Measurements from ENCODE around the gene ABCC12. TPM values are rescaled to one million over a fixed set of nuclear protein-coding genes. Genes with fewer than 3 reads are reported as not detected.
"Not testable (repeated sequence)": the region's sequence is repeated elsewhere in the genome, so short reads cannot be mapped to it uniquely, and the experiment has no call there.

ABCC12 gene
- total and polyA plus RNA-seq, 2 donors (not counting 1 experiment from before 2014, with no cell fraction given), result not detected

DNA sequence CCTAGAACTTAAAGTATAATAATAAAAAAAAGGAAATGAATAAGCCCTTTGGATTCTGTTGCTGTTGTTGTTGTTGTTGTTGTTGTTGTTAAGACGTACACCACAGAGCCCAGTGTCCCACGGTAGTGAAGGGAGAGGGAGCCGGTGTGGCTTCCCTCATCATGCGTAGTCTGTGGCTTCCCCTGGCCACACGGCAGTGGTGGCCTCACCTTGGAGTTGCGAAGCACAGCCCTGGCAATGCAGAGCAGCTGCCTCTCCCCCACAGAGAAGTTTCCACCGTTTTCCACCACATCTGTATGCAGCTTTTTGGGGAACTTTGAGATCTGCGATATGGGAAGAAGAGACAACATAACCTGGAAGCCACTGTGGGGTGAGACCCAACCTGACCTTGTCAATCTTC is 14.1 kb upstream of the ABCC12 start:
- H3K79me2 ChIP-seq (ENCODE audit: control insufficient read depth, insufficient read depth, low read length), result no peaks in the 10 kb centered on the region
- Mint-ChIP-seq H3K4me1 (peaks cover 1% of the 10 kb centered on the region), H3K27me3 (peaks cover 4% of the 10 kb centered on the region), H3K9me3 (ENCODE audit: insufficient read depth) (no peaks in the 10 kb centered on the region), H3K27ac (no peak overlapping the region), H3K4me3 (no peak overlapping the region)
- H3K36me3 ChIP-seq (replicated peaks in 1 of 2; ENCODE audit: control extremely low read depth in 1 of 2, control insufficient read depth in 1 of 2, extremely low read depth in 1 of 2, insufficient read depth in 2 of 2, low read length in 1 of 2), result no peaks in the 10 kb centered on the region
- 85% methylated on average over 7 of the region's 8 CpGs for WGBS (ENCODE audit: insufficient coverage)
- no peak overlapping the region for H3K4me2 ChIP-seq (replicated peaks; ENCODE audit: low read depth, low read length, poor library complexity, severe bottlenecking)
- POLR2A ChIA-PET, result no interaction called here
- TF ChIP-seq EZH2 (IDR thresholded peaks at IDR 0.05; ENCODE audit: borderline replicate concordance, insufficient read depth, low read depth, low read length, poor library complexity, severe bottlenecking), result no peak
- TF ChIP-seq, protein P1, sequence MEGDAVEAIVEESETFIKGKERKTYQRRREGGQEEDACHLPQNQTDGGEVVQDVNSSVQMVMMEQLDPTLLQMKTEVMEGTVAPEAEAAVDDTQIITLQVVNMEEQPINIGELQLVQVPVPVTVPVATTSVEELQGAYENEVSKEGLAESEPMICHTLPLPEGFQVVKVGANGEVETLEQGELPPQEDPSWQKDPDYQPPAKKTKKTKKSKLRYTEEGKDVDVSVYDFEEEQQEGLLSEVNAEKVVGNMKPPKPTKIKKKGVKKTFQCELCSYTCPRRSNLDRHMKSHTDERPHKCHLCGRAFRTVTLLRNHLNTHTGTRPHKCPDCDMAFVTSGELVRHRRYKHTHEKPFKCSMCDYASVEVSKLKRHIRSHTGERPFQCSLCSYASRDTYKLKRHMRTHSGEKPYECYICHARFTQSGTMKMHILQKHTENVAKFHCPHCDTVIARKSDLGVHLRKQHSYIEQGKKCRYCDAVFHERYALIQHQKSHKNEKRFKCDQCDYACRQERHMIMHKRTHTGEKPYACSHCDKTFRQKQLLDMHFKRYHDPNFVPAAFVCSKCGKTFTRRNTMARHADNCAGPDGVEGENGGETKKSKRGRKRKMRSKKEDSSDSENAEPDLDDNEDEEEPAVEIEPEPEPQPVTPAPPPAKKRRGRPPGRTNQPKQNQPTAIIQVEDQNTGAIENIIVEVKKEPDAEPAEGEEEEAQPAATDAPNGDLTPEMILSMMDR (IDR thresholded peaks at IDR 0.05), result no peak
- H3K9ac ChIP-seq (ENCODE audit: low read length), result no peak overlapping the region
- H2AFZ ChIP-seq (ENCODE audit: insufficient read depth, low read depth, low read length, poor library complexity, severe bottlenecking), result no peak overlapping the region
- H3K4me3 ChIP-seq (ENCODE audit: control extremely low read depth in 1 of 5, extremely low read depth in 1 of 5, insufficient read depth in 1 of 5, low read depth in 2 of 5, low read length in 4 of 5), result no peak overlapping the region
- no peaks in the 10 kb centered on the region for H3K27me3 ChIP-seq (replicated peaks in 1 of 4; ENCODE audit: control extremely low read depth in 1 of 4, control insufficient read depth in 3 of 4, insufficient read depth in 4 of 4, low read length in 3 of 4)
- DNase-seq (no peak), ATAC-seq (ENCODE audit: low read depth) (no peak)
- H3K27ac ChIP-seq (ENCODE audit: low read length in 2 of 2), result no peak overlapping the region
- H3K4me1 ChIP-seq (ENCODE audit: control insufficient read depth in 2 of 2, insufficient read depth in 2 of 2, low read length in 2 of 2), result no peaks in the 10 kb centered on the region
- CTCF ChIA-PET, result interaction anchor here (0.6 kb wide), 1 partner anchor 61 kb away, joined by 5 read pairs; no protein-coding TSS in a partner anchor
- no peaks in the 10 kb centered on the region for H4K20me1 ChIP-seq (ENCODE audit: control insufficient read depth, insufficient read depth, low read length, poor library complexity, severe bottlenecking)
- intact Hi-C loops (cut with micrococcal nuclease), result no loop called here
- H3K9me3 ChIP-seq (ENCODE audit: control extremely low read depth in 1 of 3, control insufficient read depth in 2 of 3, insufficient read depth in 1 of 3, low read length in 2 of 3), result no peaks in the 10 kb centered on the region

DNA sequence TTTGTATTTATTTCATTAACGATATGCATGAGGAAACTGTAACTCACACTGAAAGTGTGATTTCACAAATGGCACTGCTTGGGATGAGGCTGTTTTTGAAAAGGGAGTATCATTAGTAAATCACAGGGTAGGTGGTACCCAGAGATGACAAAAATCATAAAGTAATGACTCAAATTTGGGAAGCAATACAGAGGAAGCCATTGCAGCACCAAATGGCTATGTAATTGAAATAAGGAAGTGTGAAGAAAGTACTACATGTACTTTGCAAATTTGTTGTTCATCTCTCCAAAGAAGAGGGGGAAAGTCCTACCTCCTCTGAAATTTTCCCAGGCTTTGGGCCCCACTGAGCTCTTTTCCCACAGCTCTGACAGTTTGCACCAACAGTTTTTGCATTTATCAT is 12.3 kb upstream of the ABCC12 start:
- peaks cover 0 to 2% of the 10 kb centered on the region in 2 donors for H3K4me1 ChIP-seq (ENCODE audit: control insufficient read depth in 2 of 2, insufficient read depth in 2 of 2, low read length in 2 of 2)
- no peak overlapping the region for H3K4me3 ChIP-seq (ENCODE audit: control extremely low read depth in 1 of 5, extremely low read depth in 1 of 5, insufficient read depth in 1 of 5, low read depth in 2 of 5, low read length in 4 of 5)
- H3K27ac ChIP-seq (ENCODE audit: low read length in 2 of 2), result no peak overlapping the region
- TF ChIP-seq, protein P1 (IDR thresholded peaks at IDR 0.05), result no peak
- TF ChIP-seq EZH2 (IDR thresholded peaks at IDR 0.05; ENCODE audit: borderline replicate concordance, insufficient read depth, low read depth, low read length, poor library complexity, severe bottlenecking), result no peak
- H3K9ac ChIP-seq (ENCODE audit: low read length), result no peak overlapping the region
- no peak overlapping the region for H3K27ac Mint-ChIP-seq
- ChIA-PET POLR2A (no interaction called here), CTCF (interaction anchor here (1.4 to 1.5 kb wide), 2 partner anchors 10 to 1130 kb away, joined by 4 to 6 read pairs; no protein-coding TSS in a partner anchor)
- no peaks in the 10 kb centered on the region for H3K9me3 Mint-ChIP-seq (ENCODE audit: insufficient read depth)
- peaks cover 3% of the 10 kb centered on the region for H3K4me1 Mint-ChIP-seq
- no peaks in the 10 kb centered on the region for H3K27me3 ChIP-seq (replicated peaks in 1 of 4; ENCODE audit: control extremely low read depth in 1 of 4, control insufficient read depth in 3 of 4, insufficient read depth in 4 of 4, low read length in 3 of 4)
- no peaks in the 10 kb centered on the region for H4K20me1 ChIP-seq (ENCODE audit: control insufficient read depth, insufficient read depth, low read length, poor library complexity, severe bottlenecking)
- H3K79me2 ChIP-seq (ENCODE audit: control insufficient read depth, insufficient read depth, low read length), result no peaks in the 10 kb centered on the region
- WGBS (ENCODE audit: insufficient coverage), result no CpG with 5 or more reads among the region's 1 CpG
- no peaks in the 10 kb centered on the region for H3K27me3 Mint-ChIP-seq
- no peak overlapping the region for H3K4me2 ChIP-seq (replicated peaks; ENCODE audit: low read depth, low read length, poor library complexity, severe bottlenecking)
- H3K36me3 ChIP-seq (replicated peaks in 1 of 2; ENCODE audit: control extremely low read depth in 1 of 2, control insufficient read depth in 1 of 2, extremely low read depth in 1 of 2, insufficient read depth in 2 of 2, low read length in 1 of 2), result no peaks in the 10 kb centered on the region
- H3K9me3 ChIP-seq (ENCODE audit: control extremely low read depth in 1 of 3, control insufficient read depth in 2 of 3, insufficient read depth in 1 of 3, low read length in 2 of 3), result no peaks in the 10 kb centered on the region
- DNase-seq (no peak), ATAC-seq (ENCODE audit: low read depth) (no peak)
- intact Hi-C loops (cut with micrococcal nuclease), result no loop called here
- H3K4me3 Mint-ChIP-seq, result no peak overlapping the region
- H2AFZ ChIP-seq (ENCODE audit: insufficient read depth, low read depth, low read length, poor library complexity, severe bottlenecking), result no peak overlapping the region

DNA sequence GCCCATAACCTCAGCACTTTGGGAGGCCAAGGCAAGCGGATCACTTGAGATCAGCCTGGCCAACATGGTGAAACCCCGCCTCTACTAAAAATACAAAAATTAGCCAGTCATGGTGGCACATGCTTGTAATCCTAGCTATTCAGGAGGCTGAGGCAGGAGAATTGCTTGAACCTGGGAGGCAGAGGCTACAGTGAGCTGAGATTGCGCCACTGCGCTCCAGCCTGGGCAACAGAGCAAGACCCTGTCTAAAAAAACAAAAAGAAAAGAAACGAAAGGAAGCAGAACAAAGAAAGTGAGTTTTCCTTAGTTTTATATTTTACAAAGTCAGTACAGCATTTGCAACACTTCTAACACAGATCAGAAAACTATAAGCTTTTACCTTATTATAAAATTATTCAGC is 10.8 kb upstream of the ABCC12 start:
- ATAC-seq (ENCODE audit: low read depth); H3K4me1 Mint-ChIP-seq; H3K27me3 ChIP-seq (replicated peaks in 1 of 4; ENCODE audit: control extremely low read depth in 1 of 4, control insufficient read depth in 3 of 4, insufficient read depth in 4 of 4, low read length in 3 of 4); H3K9me3 Mint-ChIP-seq (ENCODE audit: insufficient read depth); H3K27ac ChIP-seq (ENCODE audit: low read length in 2 of 2); H3K4me3 Mint-ChIP-seq; H3K4me2 ChIP-seq (replicated peaks; ENCODE audit: low read depth, low read length, poor library complexity, severe bottlenecking); H3K27me3 Mint-ChIP-seq; H3K9me3 ChIP-seq (ENCODE audit: control extremely low read depth in 1 of 3, control insufficient read depth in 2 of 3, insufficient read depth in 1 of 3, low read length in 2 of 3); H3K9ac ChIP-seq (ENCODE audit: low read length); H3K27ac Mint-ChIP-seq; H3K36me3 ChIP-seq (replicated peaks in 1 of 2; ENCODE audit: control extremely low read depth in 1 of 2, control insufficient read depth in 1 of 2, extremely low read depth in 1 of 2, insufficient read depth in 2 of 2, low read length in 1 of 2); intact Hi-C loops (cut with micrococcal nuclease); DNase-seq; H3K4me1 ChIP-seq (ENCODE audit: control insufficient read depth in 2 of 2, insufficient read depth in 2 of 2, low read length in 2 of 2); H3K4me3 ChIP-seq (ENCODE audit: control extremely low read depth in 1 of 5, extremely low read depth in 1 of 5, insufficient read depth in 1 of 5, low read depth in 2 of 5, low read length in 4 of 5); H3K79me2 ChIP-seq (ENCODE audit: control insufficient read depth, insufficient read depth, low read length); POLR2A ChIA-PET; H4K20me1 ChIP-seq (ENCODE audit: control insufficient read depth, insufficient read depth, low read length, poor library complexity, severe bottlenecking); H2AFZ ChIP-seq (ENCODE audit: insufficient read depth, low read depth, low read length, poor library complexity, severe bottlenecking): not testable (repeated sequence)
- CTCF ChIA-PET, result interaction anchor here (0.6 to 3.1 kb wide), 7 partner anchors 9 to 1611 kb away, joined by 3 to 28 read pairs (median 5); no protein-coding TSS in a partner anchor
- 100% methylated on average over 2 of the region's 5 CpGs for WGBS (ENCODE audit: insufficient coverage)
